Subcutaneous abdominal adipose tissue (tissue), 5 donors: Measurements from ENCODE around the gene NAT14.
"Not testable (repeated sequence)": the region's sequence is repeated elsewhere in the genome, so short reads cannot be mapped to it uniquely, and the experiment has no call there.

Experiments
- H3K27ac ChIP-seq: one replicate; pipeline ENCODE4 v1.7.0; 2013; ENCODE audit warnings: low read depth, mild to moderate bottlenecking, inconsistent platforms, low read length, moderate library complexity
- H3K27me3 ChIP-seq, 5 donors: one replicate each; pipeline ENCODE4 v1.7.0; 2013; ENCODE audit warnings: low read length in 5 of 5, inconsistent platforms in 1 of 5; ENCODE audit not compliant: control insufficient read depth in 5 of 5, insufficient read depth in 4 of 5
- H3K36me3 ChIP-seq, 5 donors: one replicate each; pipeline ENCODE4 v1.7.0; 2013; ENCODE audit warnings: low read length in 5 of 5; ENCODE audit not compliant: control insufficient read depth in 5 of 5, insufficient read depth in 5 of 5
- H3K4me1 ChIP-seq, 5 donors: one replicate each; pipeline ENCODE4 v1.7.0; 2013; ENCODE audit warnings: low read length in 5 of 5, mild to moderate bottlenecking in 3 of 5, moderate library complexity in 1 of 5; ENCODE audit not compliant: control insufficient read depth in 5 of 5, insufficient read depth in 5 of 5
- H3K4me3 ChIP-seq, 5 donors: one replicate each; pipeline ENCODE4 v1.7.0; 2013; ENCODE audit warnings: low read length in 5 of 5, low read depth in 1 of 5
- H3K9ac ChIP-seq, 5 donors: one replicate each; pipeline ENCODE4 v1.7.0; 2013; ENCODE audit warnings: low read length in 5 of 5, mild to moderate bottlenecking in 4 of 5, moderate library complexity in 3 of 5
- H3K9me3 ChIP-seq, 5 donors: one replicate each; pipeline ENCODE4 v1.7.0; 2013; ENCODE audit warnings: low read length in 5 of 5; ENCODE audit not compliant: control insufficient read depth in 5 of 5
- donor health status: healthy.
- donor health status: healthy.
- donor health status: healthy.
- donor health status: healthy.
- donor health status: healthy.

The NAT14 gene

DNA sequence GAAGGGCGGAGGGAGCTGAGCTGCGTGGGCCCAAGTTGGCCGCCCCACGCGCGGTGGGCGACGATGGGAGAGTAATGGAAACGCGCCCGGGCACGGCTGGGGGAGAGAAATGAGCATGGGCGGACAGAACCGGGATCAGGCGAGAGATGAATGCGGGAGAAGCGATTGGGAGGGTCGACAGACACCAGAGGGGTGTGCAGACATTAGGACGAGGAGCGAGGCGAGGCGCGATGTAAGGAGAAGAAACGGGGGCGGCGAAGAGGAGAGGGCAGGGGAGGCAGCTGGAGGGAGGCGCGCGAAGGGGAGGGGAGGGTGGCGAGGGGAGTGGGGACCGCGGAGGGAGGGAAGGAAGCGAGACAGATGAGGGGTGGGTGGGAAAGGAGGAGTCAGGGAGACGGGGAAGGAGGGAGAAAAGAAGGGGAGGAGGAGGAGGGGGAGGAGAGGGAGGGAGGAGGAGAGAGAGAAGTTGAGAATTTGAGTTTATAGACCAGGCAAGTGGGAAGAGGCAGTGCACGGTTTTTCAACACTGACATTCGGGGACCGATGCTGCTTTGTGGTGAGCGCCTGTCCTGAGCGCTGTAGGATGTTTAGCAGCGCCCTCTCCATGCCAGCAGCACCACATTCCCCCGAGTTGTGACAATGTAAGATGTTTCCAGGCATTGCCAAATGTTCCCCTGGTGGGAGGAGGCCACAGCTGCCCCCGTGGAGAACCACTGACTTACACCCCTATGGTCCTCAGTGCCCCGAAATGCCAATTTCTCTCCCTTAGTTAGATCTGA lies 41.8 kb upstream of the NAT14 start, which contains the start of gene SHISA7:
Gene SHISA7, minus strand, starts transcription at position 256 of the 779 bp plus-strand sequence. CDS start 437 bp downstream, outside the sequence.
- Histone ChIP-seq H3K9ac (no peak within 1 kb of the TSS), H3K27ac (no peak within 1 kb of the TSS), H3K4me3 (no peak within 1 kb of the TSS), H3K9me3 (peaks cover 0 to 4% (median 0%) of the 10 kb centered on the region in 5 donors), H3K27me3 (peaks cover 38 to 71% (median 67%) of the 10 kb centered on the region in 5 donors), H3K36me3 (no peaks in the 10 kb centered on the region), H3K4me1 (peaks cover 0 to 20% (median 6%) of the 10 kb centered on the region in 5 donors)

DNA sequence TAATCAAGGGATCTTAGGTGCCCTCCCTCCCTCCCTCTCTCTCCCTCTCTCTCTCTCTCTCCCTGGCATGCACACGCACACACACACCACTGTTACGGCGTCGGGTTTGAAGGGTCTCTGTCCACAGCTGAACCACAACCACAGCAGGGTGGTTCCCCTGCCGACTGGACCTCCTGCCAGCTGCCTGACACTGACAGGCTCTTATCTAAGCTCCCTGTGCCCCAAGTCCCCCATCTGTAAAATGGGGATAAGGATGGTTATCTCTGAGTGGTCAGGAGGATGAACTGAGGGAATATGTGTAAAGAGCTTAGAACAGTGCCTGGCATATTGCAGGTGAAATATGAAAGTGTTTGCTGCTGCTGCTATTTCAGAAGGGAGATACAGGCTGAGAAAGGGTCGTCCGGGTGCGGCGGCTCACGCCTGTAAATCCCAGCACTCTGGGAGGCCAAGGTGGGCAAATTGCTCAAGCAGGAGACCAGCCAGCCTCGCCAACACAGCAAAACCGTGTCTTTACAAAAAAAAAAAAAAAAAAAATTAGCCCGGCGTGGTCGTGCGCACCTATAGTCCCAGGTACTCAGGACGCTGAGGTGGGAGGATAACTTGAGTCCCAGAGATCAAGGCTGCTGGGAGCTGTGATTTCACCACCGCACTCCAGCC lies 41.0 kb upstream of the NAT14 start:
- H3K27ac ChIP-seq, result no peak overlapping the region
- no peaks in the 10 kb centered on the region for H3K36me3 ChIP-seq
- no peak overlapping the region for H3K9ac ChIP-seq
- peaks cover 36 to 65% (median 63%) of the 10 kb centered on the region in 5 donors for H3K27me3 ChIP-seq
- H3K4me1 ChIP-seq, result peaks cover 0 to 20% (median 6%) of the 10 kb centered on the region in 5 donors
- peaks cover 0 to 2% (median 0%) of the 10 kb centered on the region in 5 donors for H3K9me3 ChIP-seq
- no peak overlapping the region for H3K4me3 ChIP-seq

DNA sequence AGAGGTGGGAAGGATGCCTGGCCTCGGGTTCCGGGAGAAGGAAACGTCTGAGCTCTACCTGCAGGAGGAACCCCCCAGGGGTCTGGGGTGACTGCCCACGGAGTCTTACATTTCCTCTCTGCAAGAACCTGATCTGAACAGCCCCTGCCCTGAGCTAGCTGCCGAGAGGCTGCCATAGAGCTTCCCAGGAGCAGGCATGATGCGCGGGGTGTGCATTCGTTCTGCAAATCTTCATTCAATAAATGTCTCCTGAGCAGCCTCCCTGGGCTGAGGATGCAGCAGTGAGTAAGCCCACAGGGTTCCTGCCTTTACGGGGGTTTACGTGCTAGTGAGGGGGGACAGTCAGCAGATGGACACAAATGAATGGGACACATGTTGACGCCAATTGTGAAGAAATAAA lies 40.3 kb upstream of the NAT14 start:
- Histone ChIP-seq H3K9ac (no peak overlapping the region), H3K27ac (no peak overlapping the region), H3K27me3 (peaks cover 35 to 65% (median 63%) of the 10 kb centered on the region in 5 donors), H3K4me1 (peaks cover 0 to 20% (median 6%) of the 10 kb centered on the region in 5 donors), H3K36me3 (no peaks in the 10 kb centered on the region), H3K4me3 (no peak overlapping the region), H3K9me3 (no peaks in the 10 kb centered on the region)

DNA sequence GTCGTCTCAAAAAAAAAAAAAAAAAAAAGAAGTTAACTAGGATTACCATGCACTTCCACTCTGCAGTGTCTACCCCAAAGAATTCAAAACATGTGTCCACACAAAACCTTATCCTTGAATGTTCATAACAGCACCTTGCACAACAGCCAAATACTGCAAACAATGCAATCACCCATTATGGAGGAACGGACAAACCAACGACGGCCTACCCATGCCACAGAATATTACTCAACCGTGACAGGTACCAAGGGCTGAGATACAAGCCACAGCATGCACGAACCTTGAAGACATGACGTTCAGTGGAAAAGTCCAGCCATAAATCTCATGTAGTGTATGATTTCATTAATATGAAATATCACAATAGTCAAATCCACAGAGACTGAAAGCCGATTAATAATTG lies 38.9 kb upstream of the NAT14 start:
- peaks cover 0 to 10% (median 5%) of the 10 kb centered on the region in 5 donors for H3K4me1 ChIP-seq
- no peaks in the 10 kb centered on the region for H3K36me3 ChIP-seq
- peaks cover 27 to 62% (median 58%) of the 10 kb centered on the region in 5 donors for H3K27me3 ChIP-seq
- H3K9me3 ChIP-seq, result no peaks in the 10 kb centered on the region
- no peak overlapping the region for H3K9ac ChIP-seq
- H3K4me3 ChIP-seq, result no peak overlapping the region
- H3K27ac ChIP-seq, result no peak overlapping the region

DNA sequence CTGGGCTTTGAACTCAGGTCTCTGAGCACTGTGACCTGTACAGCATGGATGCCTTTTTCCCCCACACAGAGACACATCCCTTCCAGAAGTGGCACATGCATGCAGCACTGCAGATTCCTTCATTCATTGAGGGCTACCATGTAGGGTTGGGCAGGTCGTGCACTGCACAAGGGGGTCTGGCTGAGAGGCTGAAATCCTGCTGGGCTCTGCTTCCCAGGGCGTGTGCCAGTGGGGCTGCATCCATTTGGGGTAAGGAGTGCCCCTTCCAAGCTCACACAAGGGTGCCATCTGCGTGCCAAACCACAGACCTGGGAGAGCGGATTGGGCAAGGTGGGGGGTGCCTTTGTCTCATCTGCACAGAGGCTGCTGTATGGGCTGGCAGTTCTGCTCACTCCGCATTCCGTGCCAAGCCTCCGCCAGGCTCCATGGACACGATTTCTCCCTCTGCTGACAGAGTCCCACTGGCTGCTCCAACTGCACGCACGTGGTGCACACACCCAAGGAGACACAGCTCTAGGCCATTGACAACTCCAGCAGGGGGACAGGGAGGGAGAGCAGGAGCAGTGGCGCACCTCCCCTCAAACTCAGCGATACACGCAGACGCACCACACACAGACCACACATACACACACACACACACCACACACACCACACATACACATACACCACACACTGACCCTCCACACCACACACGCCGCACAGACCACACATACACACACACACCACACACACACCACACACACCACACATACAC lies 37.4 kb upstream of the NAT14 start:
- H3K27me3 ChIP-seq, result peaks cover 25 to 61% (median 54%) of the 10 kb centered on the region in 5 donors
- H3K4me3 ChIP-seq, result no peak overlapping the region
- H3K9me3 ChIP-seq, result no peaks in the 10 kb centered on the region
- H3K4me1 ChIP-seq, result peaks cover 0 to 10% (median 9%) of the 10 kb centered on the region in 5 donors
- no peak overlapping the region for H3K9ac ChIP-seq
- H3K36me3 ChIP-seq, result no peaks in the 10 kb centered on the region
- no peak overlapping the region for H3K27ac ChIP-seq

DNA sequence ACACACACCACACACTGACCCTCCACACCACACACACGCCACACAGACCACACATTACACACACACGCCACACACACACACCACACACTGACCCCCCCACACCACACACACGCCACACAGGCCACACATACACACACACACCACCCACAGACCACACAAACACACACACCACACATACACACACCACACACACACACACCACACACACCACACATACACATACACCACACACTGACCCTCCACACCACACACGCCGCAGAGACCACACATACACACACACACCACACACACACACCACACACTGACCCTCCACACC lies 36.9 kb upstream of the NAT14 start:
- not testable (repeated sequence) for H3K27ac ChIP-seq, H3K36me3 ChIP-seq, H3K4me3 ChIP-seq, H3K9me3 ChIP-seq, H3K9ac ChIP-seq
- Histone ChIP-seq H3K27me3 (peaks cover 25 to 63% (median 52%) of the 10 kb centered on the region in 5 donors), H3K4me1 (peaks cover 0 to 13% (median 9%) of the 10 kb centered on the region in 5 donors)

DNA sequence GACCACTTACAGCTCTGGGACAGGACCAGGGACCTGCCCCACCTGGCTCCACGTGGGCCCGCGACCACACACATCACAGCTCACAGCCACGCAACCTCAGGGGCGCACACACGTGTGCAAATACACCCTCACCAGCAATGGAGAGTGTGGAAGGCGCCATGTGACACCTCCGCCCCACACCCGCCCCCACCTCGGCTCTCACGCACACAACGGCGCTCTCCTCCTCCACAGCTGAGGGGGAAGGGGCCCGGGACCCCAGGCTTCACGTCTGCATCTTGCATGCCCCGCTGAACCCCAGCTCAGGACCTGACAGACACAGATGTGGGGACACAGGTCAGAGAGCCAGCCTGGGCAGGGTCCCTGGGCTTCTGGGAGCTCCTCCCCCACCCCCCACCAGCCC lies 35.5 kb upstream of the NAT14 start:
- Histone ChIP-seq H3K4me3 (no peak overlapping the region), H3K4me1 (peaks cover 0 to 13% (median 9%) of the 10 kb centered on the region in 5 donors), H3K27ac (no peak overlapping the region), H3K9me3 (no peaks in the 10 kb centered on the region), H3K36me3 (peaks cover 0 to 9% (median 0%) of the 10 kb centered on the region in 5 donors), H3K27me3 (peaks cover 17 to 54% (median 42%) of the 10 kb centered on the region in 5 donors), H3K9ac (no peak overlapping the region)

DNA sequence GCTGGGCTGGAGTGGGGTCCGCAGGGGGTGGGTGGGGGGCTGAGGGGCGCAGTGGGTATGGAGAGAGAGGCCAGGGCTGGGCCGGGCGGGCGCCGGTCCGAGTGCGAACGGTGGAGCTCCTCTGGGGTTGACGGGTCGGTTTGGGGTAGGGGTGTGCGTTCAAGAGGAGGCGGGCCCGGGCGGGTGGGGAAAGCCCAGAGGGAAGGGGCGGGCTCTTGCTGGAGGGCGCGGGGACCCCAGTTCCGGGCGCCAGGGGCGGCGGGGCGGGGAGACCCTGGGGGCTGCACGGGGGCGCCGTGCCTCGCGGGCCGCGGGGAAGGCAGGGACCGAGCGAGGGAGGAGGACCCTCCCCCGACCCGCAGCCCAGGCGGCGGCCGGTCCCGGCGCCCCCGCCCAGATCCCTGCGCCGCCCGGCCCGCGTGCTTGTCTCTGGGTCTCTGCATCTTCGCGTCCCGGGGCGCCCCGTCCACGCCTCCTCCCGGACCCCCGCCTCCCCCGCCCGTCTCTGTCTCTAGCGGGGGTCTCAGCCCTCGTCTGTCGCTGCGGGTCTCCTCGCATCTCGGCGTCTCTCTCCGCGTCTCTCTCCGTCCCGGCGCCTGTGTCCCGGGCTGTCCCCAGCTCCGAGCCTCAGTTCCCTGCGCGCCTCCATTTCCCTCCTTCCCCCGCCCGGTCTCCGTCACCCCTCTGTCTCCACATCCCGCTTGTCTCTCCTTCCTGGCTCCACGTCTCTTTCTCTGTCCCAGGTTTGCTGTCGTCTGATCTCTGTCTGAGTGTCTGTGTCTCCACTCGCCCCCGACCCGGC lies 33.6 kb upstream of the NAT14 start:
- Histone ChIP-seq H3K4me3 (no peak overlapping the region), H3K27ac (no peak overlapping the region), H3K36me3 (peaks cover 0 to 22% (median 3%) of the 10 kb centered on the region in 5 donors), H3K9ac (no peak overlapping the region), H3K27me3 (peaks cover 12 to 42% (median 33%) of the 10 kb centered on the region in 5 donors), H3K4me1 (peaks cover 0 to 13% (median 9%) of the 10 kb centered on the region in 5 donors), H3K9me3 (no peaks in the 10 kb centered on the region)

DNA sequence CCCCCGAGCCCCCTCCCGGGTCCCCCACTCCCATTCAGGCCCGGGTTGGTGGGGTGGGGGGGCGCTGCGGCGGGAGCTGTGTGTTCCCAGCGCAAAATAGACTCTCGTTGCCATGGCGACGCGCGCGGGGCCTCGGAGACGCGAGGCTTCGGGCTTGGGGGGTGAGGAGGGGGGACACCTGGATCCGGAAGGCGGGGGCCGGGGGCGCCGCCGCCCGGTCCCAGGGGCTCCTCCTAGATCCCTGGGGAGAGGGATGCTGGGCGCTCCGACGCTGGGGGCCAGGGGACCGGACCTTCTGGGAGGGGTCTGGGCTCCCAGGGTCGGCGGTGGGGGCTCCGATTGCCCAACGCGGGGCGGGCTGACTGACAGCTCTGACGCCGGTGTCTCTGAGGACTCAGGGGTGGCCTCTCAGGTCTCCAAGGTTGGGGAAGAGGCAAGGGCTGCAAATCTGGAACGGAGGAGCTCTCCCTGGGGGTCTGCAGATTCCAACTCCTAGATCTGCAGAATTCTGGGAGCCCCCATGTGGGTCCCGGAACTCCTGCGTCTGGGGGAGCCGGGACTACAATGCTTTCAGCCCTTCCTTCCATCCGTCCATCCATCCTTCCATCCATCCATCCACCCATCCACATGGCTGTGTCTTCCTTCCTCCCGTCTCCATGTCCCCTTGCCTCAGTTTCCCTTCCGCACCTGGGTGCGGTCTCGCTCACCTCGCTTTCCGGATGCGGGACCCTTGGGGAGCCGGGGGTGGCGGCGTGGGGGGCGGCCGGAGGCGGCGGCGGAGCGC lies 32.8 kb upstream of the NAT14 start:
- H3K9ac ChIP-seq, result no peak overlapping the region
- no peak overlapping the region for H3K27ac ChIP-seq
- H3K4me1 ChIP-seq, result peaks cover 0 to 13% (median 9%) of the 10 kb centered on the region in 5 donors
- H3K9me3 ChIP-seq, result no peaks in the 10 kb centered on the region
- H3K4me3 ChIP-seq, result no peak overlapping the region
- peaks cover 0 to 25% (median 4%) of the 10 kb centered on the region in 5 donors for H3K36me3 ChIP-seq
- H3K27me3 ChIP-seq, result peaks cover 12 to 37% (median 31%) of the 10 kb centered on the region in 5 donors
